ENCODE results near the gene THAP7.

- TF ChIP-seq, protein P1, sequence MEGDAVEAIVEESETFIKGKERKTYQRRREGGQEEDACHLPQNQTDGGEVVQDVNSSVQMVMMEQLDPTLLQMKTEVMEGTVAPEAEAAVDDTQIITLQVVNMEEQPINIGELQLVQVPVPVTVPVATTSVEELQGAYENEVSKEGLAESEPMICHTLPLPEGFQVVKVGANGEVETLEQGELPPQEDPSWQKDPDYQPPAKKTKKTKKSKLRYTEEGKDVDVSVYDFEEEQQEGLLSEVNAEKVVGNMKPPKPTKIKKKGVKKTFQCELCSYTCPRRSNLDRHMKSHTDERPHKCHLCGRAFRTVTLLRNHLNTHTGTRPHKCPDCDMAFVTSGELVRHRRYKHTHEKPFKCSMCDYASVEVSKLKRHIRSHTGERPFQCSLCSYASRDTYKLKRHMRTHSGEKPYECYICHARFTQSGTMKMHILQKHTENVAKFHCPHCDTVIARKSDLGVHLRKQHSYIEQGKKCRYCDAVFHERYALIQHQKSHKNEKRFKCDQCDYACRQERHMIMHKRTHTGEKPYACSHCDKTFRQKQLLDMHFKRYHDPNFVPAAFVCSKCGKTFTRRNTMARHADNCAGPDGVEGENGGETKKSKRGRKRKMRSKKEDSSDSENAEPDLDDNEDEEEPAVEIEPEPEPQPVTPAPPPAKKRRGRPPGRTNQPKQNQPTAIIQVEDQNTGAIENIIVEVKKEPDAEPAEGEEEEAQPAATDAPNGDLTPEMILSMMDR (IDR thresholded peaks at IDR 0.05) = no peak
- TF ChIP-seq POLR2A (IDR thresholded peaks at IDR 0.05) = no peak
These were observed 8.7 kb upstream of the THAP7 start for GRCh38 chr22:21010426-21011113.

Data from uterus (tissue), 2 donors.